Astrocyte of the spinal cord (primary cell): ENCODE measurements around the gene CHID1.

Experiments used
- DNase-seq: peaks from one replicate; pipeline ENCODE4 v3.0.0; 2011; ENCODE audit warnings: low read depth, low spot score
- H3K4me3 ChIP-seq: 2 replicates; pipeline ENCODE4 v1.5.1; 2011; ENCODE audit warnings: low read depth, mild to moderate bottlenecking, low read length, moderate library complexity
- CTCF ChIP-seq: IDR thresholded peaks from 2 replicates; pipeline ENCODE4 v1.5.1; 2012; ENCODE audit warnings: low read depth, mild to moderate bottlenecking, low read length, inconsistent platforms
- in situ Hi-C: cut with HindIII; loops from 2 replicates; pipeline ENCODE4 v1.10.0; 2017; ENCODE audit warnings: low sequenced_read_pairs

The CHID1 gene

GRCh38 chr11:890794-891540 lies 19.6 kb downstream of the CHID1 start:
- H3K4me3 ChIP-seq: no peak overlapping the region
- in situ Hi-C loops: no loop called here
- no peak for TF ChIP-seq CTCF
- no peak for DNase-seq

GRCh38 chr11:889687-890475 lies 20.7 kb downstream of the CHID1 start:
- no peak overlapping the region for H3K4me3 ChIP-seq
- TF ChIP-seq CTCF: no peak
- no peak for DNase-seq
- in situ Hi-C loops: no loop called here

- no peak for TF ChIP-seq CTCF
- in situ Hi-C loops: no loop called here
- H3K4me3 ChIP-seq: no peak overlapping the region
- DNase-seq: no peak
Observed at GRCh38 chr11:889257-889656, 21.4 kb downstream of the CHID1 start.

- no peak for DNase-seq
- in situ Hi-C loops: no loop called here
- H3K4me3 ChIP-seq: no peak overlapping the region
- TF ChIP-seq CTCF: no peak
Observed at GRCh38 chr11:888310-889212, 22.0 kb downstream of the CHID1 start.

- no peak for TF ChIP-seq CTCF
- H3K4me3 ChIP-seq: no peak overlapping the region
- no peak for DNase-seq
- in situ Hi-C loops: no loop called here
Observed at GRCh38 chr11:887589-887988, 23.0 kb downstream of the CHID1 start.

- in situ Hi-C loops: no loop called here
- no peak for TF ChIP-seq CTCF
- H3K4me3 ChIP-seq: no peak overlapping the region
- DNase-seq: no peak
Observed at GRCh38 chr11:886568-886967, 24.0 kb downstream of the CHID1 start.
